GM21528 (cell line): ENCODE results near the gene IFTAP.

ENCODE experiments used
- ATAC-seq: cut with Tn5 transposase; IDR thresholded peaks from one replicate; pipeline ENCODE4 v1.9.1; 2021; ENCODE audit warnings: mild to moderate bottlenecking, moderate library complexity; ENCODE audit not compliant: unreplicated experiment, low FRiP score

IFTAP gene

DNA sequence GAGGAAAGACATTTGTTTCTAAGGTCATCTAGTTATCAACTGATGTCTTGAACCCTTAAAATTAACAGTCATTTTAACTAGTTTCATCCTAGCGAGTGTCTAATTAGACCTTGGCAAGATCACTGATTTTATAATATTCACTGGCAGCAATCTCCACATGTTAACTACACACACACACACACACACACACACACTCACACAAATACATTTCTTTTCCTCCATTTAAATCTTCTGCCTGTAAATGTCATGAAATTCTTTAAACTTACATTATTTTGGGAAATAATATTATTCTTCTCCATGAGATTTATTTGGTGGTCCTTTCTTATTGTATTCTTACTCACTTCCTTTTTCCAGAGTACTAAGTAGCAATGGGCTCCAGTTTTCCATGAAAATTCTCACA is 2.9 kb upstream of the IFTAP start:
- ATAC-seq = no peak

DNA sequence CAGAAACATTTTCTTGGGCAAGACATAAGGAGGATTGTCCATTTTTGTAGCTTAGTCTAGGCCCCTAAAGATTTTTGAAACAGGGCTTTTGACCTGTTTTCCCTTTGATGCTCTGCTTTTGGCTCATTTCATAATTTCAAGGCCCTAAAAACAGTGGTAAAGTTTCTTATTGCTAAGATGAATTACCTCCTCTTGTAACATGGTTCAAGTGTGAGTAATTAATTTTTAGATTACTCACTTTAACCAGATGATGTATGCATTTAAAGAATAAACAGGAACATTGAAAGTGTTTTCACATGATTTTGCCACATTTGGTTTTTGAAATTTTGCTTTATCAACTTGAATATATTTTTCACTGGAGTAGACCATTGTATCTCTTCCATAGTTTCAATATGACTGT is 2.6 kb downstream of the IFTAP start:
- ATAC-seq = no peak

DNA sequence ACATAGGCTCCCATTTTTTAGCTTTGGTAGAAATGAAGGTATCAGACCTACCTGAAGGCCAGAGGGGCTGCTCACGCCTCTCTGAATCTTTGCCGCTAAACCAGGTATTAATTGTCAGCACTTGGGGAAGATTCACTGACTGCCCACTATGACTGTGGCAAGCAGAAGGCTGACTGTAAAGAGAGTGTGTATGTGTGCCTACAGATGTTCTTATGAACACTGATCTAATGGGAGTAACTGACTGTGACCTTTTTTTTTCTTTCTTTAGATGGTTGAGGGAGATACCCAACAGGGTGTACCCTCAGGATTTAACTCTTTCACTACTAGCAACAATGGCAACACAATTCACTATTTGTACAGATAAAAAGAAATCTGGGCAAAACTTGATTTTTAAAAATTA is 3.7 kb downstream of the IFTAP start, which contains the start of gene RAG2:
TSS of gene RAG2 (minus strand) at position 186 of the 400 bp plus-strand sequence. CDS start 4,068 bp downstream, outside the sequence.
- ATAC-seq = no peak

DNA sequence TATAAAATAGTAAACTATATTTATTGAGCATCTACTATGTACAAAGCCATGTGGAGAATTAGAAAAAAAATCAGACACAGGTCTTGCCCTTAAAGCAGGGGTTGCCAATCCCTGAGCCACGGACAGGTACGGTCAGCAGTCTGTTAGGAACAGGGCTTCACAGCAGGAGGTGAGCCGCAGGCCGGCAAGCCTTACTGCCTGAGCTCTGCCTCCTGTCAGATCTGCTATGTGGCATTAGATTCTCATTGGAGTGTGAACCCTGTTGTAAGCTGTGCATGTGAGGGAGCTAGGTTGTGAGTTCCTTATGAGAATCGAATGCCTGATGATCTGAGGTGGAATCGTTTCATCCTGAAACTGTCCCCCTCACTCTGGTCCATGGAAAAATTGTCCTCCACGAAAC is 5.9 kb downstream of the IFTAP start:
- no peak for ATAC-seq

DNA sequence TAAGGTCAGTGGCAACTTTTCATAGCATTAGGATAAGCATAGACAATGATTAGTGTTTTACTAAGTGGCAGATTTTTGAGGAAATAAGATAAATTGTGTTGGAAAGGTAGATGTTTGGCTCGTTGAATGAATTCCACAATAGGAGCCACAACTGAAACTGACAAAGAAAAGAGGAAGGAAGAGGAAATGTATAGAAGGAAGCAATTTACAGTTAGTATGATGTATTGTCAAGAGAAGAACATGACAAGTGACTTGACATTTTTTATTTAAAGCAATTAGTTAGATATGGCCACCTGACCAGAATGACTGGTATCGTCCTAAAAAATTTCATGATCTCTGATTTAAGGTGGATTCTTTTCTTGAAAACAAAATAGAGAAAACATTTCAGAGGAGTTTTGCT is 6.9 kb downstream of the IFTAP start:
- no peak for ATAC-seq

DNA sequence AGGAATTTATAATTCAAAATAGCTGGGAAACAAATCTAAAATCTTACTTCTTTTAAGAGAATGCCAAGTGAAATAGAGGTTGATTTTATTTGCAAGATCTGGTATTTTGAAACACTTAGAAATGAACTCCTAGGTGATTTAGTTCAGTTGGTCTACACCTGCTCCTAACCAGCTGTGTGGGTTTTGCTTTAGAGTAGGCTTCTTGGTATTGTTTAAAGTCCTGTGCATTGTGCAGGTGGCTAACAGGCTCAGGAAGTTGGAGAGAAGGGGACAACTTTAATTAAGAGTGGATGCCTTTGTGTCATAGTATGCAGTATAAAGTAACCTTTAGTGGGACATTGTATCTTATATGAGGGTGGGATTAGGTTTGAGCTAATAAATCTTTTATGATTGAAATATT is 7.8 kb downstream of the IFTAP start:
- ATAC-seq = no peak

DNA sequence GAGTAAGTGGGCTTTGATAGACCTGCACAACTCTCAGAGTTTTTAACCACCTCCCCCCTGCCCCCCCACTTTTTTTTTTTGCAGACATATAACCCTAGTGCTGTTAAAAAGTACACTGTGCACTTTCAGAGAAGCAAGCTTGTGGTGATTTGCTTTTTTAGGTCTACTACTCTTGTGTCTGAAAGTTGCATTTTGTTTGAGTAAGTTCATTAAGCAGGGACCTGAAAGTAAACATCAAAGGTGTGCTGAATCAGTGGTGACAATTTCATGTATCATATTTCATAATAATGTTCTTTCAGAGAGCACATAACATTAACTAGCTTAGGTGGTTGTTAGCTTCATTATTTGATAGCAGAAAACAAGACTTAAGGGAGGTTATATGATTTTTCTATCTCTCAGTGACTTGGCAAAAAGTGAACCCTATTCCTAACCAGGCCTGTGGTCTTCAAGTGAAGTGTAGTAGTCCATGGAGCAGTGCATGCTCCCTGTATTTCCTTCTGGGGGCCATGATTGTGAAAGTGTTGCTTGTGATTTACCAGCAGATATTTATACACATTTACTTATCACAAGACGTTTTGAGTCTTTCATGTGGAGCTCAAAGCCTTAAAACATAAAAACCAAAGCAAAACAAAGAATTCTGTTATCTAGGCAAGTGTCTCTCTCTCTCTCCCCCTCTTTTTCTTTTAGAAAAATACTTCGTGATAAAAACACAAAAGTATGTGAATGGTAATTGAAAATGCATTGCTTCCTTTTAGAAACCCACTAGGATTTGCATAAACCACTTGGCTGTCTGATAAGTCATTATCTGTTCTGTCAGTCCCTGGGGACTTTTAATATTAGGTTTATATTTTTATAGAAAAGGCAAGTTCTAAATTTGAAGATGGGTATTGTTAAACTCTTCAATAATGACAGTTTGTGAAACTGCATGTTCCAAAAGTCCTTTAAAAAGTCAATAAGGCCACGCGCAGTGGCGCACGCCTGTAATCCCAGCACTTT is 11.2 kb downstream of the IFTAP start:
- ATAC-seq = no peak

DNA sequence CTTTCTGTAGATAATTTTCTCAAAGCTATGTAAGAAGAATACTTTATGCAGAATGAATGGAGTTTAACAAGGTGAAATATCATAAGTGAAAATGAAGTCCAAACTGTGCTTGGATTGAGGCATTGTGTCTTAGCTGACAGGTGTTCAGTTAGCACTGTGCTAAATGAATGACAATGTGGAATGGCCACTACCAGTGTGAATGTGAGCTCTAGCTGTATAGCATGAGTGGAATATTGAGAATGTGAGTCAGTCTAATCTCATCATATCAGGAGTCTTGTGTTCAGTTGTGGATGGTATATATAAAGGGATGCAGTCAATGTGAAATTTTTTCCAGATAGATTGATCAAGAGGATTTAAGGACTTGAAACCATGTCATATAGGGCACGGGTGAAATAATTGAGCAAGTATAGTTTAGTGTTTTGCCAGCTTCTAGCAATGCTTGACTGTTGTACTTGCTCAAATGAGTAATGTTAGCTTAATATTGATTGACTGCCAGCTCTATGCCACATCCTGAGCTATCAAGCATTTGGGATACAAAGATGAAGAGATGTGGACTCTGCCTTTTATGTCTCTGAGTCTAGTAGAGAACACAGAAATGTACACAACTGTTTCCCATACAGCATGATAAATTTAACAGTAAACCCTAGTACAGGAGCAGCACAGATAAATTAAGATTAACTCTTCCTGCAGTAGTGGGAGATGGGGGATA is 14.3 kb downstream of the IFTAP start:
- no peak for ATAC-seq

DNA sequence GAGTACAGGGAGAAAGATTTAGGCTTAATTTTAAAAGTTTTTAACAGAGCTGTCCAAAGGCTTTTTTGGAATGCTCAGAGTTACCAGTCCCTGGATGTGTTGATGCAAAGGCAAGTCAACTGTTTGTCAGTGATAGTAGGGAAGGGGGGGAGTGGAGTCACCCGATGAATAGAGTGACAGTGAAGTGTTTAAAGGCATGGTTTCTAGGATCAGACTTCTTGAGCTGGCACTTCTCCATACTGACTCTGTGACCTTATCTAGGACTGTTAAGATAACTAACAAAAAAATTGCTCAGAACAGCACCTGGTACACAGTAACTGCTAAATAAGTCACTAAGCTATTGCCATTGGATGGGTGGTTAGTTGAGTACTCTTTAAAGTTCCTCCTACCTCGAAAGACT is 15.1 kb downstream of the IFTAP start:
- ATAC-seq = no peak

DNA sequence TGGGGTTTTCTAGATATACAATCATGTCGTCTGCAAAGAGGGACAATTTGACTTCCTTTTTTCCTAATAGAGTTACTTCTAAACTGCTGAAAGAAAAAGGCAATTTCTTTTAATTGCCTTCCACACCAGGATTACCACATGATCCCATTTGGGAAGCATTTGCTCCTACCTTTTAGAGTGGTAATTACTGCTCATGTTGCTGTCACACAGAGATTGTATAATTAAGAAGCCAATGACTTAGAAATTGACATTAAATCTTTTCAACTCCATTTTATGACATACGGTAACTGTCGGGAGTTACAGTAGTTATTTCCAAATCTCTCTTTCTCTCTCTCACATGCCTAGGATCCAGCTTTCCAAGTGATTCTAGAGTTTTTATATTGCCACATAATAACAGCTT is 21.5 kb downstream of the IFTAP start:
- ATAC-seq = no peak

DNA sequence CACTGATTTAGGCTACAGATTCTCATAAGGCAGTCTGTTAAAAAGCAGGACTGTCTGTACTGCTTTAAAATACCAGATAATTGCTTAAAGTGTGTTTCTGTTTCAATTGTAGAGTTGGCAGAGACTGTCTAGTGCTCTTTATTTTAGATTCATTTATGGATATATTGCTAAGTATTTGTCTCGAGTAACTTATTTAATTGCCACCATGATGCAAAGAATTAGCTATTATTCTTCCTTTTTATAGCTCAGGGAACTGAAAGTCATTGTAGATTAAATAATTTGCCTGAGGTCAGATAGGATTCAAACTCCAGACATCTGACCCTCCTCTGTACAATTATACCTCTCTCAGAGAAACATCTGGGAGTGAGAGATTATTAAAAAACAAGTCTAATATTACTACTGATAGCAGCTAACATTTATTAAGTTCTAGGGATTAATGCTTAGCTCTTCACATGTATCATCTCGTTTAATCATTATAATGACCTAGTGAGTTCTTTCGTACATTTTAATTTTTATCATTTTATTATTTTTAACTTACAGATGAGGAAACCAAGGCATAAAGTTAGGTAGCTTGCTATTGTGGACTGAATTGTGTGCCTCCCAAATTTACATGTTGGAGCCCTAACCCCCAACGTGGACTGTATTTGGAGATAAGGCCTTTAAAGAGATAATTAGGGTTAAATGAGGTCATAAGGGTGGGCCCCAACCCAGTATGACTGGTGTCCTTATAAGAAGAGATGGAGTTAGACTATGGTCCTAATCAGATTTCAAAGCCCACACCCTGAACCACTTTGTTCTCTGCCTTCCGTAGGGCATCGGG is 23.5 kb downstream of the IFTAP start:
- no peak for ATAC-seq

DNA sequence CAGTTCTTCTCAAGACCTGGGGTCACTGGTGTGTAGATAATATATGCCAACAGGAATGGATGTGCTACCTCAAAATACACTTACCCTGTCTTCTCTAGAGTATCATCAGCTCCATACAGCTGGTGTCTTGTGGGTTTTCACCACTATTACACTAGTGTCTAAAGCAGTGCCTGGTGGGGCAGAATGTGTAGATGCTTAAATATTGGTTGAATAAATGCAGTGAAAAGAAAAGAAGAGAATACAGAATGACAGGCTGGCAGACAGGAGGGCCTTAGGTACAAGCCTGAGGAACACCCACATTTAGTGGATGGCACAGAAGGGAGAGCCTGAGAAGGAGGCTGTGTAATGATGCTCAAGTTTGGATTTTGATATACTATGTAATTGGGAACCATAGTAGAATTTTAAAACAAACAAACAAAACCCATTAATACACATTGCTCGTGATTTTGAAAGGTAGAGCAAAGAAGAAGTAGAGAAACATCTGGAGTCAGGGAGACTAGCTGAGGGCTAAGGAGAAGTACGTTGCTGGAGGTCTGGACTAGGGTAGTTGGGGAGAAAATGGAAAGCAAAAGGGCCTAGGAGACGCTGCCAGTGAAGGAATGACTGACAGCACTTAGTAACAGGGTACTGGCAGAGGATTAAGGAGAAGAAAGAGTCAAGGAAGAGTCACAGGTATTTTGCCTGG is 24.2 kb downstream of the IFTAP start:
- no peak for ATAC-seq

DNA sequence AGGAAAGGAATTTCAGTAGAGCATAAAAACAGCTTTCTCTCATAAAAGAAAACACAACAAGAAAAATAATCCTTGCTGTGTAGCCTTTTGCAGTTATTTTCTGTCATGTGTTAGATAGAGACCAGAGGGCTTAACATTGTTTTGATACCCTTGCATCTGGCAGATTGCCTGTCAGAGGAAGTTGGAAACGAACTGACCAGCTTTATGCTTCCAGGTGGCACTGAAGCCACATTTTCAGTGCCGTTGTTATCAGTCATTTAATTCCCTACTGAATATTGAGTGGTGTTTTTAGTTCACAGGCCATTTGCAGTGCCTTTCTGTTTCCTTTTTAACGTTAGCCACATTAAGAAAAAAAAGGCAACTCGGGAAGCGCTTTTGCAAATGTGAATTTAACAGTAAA is 25.2 kb downstream of the IFTAP start:
- ATAC-seq = no peak

DNA sequence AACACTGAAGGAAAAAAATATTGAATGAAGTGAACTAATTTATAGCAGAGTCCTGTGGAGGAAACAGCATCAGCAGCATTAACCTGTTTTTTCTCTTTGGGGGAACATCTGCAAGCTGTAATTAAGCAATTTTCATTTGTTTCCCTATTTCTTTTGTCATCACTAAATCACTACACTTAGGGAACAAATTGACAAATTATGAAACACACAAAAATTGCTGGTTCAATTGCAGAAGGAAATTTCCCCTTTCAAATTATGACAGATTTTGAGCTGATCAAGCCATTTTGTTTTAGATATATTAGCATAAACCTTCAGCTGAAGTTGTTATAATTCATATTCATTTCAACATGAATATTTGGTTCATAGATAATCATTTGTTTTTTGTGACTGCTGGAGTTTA is 25.9 kb downstream of the IFTAP start:
- ATAC-seq = no peak

DNA sequence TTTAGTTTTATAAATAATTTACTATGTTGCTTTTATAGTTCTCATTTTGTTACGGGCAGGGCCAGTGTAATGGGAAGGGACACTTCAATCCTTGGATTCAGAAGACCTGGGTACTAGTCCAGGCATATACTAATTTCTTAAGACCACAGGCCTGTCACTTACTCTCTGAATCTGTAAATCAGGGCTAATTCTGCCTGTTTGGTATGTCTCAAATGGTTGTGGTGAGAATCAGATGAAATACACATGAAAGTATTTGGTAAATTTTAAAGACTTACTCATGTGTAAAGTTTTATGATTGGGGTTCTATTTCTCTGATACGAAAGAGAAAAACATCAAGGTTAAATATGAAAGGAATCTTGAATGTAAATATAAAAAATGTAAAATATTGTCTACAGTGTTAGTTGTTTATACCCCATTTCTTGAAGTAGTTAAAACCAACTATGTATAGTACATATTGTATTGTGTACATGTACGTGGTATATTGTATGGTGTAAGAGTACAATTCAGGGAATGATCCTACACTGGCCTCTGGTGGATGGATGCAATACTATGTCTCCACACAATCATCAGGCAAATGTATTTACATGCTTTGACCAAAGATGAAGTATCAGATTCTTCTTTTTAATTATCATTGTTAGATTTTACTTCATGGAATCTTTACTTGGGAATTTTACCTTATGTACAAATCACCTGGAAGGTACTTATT is 28.3 kb downstream of the IFTAP start:
- no peak for ATAC-seq

DNA sequence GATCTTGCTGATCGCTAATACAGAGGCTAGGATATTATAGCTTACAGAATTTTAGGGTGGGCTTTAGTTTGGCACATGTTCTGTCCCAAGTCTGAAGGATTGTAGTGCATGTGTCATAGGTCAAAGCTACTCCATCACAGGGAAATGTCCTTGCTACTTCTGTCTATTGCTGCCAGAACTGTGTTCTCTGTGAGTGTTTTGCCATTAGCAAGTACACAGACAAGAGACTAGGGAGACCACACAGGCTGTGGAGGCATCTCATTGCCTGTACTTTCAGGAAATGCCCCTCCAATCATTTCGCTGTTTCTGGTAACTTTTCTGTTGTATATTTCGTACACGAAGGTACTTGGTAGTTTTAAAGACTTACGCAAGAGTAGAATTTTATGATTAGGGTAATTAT is 29.2 kb downstream of the IFTAP start:
- no peak for ATAC-seq

DNA sequence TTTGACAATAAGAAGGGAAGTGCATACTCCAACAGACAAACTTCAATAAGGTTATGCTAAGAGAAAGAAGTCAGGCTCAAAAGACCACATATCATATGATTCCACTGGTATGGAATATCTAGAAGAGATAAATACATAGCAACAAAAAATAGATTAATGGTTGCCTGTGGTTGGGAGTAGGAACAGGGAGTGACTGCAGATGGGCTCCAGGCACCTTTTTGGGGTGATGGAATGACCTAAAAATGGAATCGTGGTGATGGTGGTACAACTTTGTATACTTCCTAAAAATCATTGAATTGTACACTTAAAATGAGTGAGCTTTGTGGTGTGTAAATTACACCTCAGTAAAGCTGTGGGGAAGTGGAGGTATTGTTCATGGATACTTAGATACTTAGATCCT is 32.7 kb downstream of the IFTAP start:
- no peak for ATAC-seq

DNA sequence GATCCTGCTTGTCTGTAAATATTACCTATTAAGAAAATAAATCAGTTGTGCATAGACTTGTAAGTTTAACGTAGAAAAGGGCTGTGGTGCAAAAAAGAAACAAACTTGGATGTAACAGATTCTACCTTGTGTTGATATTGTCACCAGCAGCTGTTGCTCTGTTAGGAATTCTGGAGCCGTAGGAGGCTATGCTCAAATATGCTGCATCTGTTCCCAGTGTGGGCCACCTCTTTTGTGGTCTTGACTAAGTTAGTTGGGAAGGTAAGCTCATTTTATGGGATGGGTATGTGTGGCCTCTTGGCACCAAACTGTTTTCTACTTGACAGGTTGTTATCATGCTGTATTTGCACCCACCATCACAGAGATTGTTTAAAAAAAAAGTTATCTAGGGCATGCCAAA is 33.2 kb downstream of the IFTAP start:
- no peak for ATAC-seq

DNA sequence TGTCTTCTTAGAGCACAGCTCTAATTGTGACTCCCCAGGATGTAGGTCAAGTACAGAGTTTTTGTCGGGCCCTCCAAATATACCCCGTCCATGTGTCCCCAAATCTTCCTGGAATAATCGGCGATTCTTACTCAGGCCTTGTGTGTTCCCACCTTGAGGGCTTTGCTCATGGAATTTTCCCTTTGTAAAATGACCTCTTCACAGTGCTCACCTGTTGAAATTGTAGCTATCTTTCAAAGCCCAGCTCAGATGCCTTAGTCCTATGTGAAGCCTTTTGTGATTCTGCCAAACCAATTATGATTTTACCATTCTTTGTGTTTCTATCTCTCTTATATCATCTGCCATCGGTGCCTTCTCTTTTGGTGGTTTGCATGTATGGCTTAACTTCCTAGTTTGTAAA is 33.8 kb downstream of the IFTAP start:
- ATAC-seq = no peak

DNA sequence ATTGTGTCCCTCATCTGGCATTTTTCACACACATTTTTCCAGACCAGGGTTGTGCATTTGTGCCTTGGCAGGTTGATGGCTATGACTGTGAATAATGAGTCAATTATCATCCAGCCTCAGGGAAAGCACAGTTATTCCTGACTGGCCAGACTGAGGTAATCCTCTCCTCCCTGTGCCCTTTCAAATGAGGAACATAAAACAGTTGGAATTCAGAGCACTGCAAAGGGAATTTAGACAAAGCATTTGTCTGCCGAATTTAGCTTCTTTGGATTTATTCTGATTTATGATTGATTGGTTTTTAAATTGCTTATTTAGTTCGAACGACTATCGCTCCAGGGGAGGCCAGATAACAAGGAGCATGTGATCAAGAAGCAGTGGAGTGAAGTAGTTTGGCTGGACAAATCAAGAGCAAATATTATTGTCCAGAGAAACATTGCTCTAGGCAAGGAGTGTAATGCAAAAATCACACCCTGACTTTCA is 34.5 kb downstream of the IFTAP start:
- ATAC-seq = no peak
